PC-9 (cell line): ENCODE data around the gene PIK3R3.

Source experiments
- EZH2 ChIP-seq: fragments of 200-600 bp; sonication (generic); IDR thresholded peaks from 2 replicates; pipeline ENCODE4 v1.8.0; 2017; ENCODE audit warnings: antibody characterized with exemption, low read depth
- TF ChIP-seq, protein P1 (sequence below): fragments of 200-600 bp; sonication (generic); conservative IDR thresholded peaks from 2 replicates; pipeline ENCODE4 v1.6.1; 2017; ENCODE audit warnings: mixed run types, antibody characterized with exemption, mild to moderate bottlenecking, moderate library complexity

DNA sequence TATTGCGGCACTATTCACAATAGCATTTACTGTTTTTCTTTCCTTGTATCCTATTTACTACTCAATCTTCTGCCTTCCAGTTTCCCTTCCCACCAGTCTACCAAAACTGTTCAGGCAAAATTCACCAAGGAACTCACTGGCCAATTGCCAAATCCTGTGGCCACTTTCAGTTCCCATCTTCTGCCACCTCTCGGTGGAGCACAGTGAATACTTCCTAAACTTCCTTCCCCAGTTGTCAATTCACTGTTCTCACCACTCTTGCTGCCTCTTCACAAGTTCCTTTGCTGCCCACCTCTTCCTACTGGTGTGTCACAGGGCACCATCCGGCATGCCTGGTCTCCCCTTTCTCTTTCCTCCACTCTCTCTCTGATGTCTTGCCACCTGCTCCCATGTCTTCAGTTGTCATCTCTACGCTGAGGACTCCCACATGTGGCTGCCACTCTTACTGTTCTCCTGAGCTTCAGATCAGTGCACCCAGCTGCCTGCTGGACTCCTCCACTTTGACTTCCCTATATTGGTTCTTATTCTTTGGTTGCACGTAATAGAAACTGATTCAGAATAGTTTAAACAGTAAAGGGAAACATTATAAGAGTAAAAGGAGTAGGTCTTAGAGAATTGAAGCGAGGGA lies 114.4 kb downstream of the PIK3R3 start:
- TF ChIP-seq, protein P1, sequence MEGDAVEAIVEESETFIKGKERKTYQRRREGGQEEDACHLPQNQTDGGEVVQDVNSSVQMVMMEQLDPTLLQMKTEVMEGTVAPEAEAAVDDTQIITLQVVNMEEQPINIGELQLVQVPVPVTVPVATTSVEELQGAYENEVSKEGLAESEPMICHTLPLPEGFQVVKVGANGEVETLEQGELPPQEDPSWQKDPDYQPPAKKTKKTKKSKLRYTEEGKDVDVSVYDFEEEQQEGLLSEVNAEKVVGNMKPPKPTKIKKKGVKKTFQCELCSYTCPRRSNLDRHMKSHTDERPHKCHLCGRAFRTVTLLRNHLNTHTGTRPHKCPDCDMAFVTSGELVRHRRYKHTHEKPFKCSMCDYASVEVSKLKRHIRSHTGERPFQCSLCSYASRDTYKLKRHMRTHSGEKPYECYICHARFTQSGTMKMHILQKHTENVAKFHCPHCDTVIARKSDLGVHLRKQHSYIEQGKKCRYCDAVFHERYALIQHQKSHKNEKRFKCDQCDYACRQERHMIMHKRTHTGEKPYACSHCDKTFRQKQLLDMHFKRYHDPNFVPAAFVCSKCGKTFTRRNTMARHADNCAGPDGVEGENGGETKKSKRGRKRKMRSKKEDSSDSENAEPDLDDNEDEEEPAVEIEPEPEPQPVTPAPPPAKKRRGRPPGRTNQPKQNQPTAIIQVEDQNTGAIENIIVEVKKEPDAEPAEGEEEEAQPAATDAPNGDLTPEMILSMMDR: no peak
- TF ChIP-seq EZH2: no peak
